Erythroblast (primary cell): Measurements from ENCODE around the gene SLC37A2.

ENCODE experiments used
- GATA1 ChIP-seq: IDR thresholded peaks from 2 replicates; pipeline ENCODE4 v1.6.1; 2011; ENCODE audit warnings: low read depth, mild to moderate bottlenecking, control low read depth, low read length, moderate library complexity
- POLR2A ChIP-seq: IDR thresholded peaks from 2 replicates; pipeline ENCODE4 v1.6.1; 2011; ENCODE audit warnings: mild to moderate bottlenecking, low read length

- TF ChIP-seq POLR2A (no peak), GATA1 (no peak)
Observed at GRCh38 chr11:125072961-125073590, 10.0 kb downstream of the SLC37A2 start.
